ENCODE results near the gene SUCLG1. TPM values are rescaled to one million over a fixed set of nuclear protein-coding genes. Genes with fewer than 3 reads are reported as not detected.

SUCLG1 gene
- total RNA-seq, 1 experiment from 2014 or later, result 59.8 TPM

DNA sequence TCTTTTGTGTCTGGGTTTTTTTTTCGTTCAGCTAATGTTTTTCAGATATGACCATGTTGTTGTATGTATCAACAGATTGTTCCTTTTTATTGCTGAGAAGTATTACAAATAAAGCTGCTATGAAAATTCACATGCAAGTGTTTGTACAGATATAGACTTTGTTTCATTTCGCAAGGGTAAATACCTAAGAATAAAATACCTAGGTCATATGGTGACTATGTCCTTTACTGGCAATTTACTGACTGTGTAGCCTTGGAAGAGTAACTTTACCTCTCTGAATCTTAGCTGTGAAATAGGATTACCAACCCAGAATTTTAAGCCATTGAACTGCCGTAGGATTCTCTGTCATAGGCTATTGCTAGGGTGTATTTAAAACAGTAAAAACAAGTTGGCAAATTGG lies 38.2 kb upstream of the SUCLG1 start:
- H3K9me3 ChIP-seq (ENCODE audit: control insufficient read depth, insufficient read depth, low read depth, low read length), result no peaks in the 10 kb centered on the region
- TF ChIP-seq CTCF (IDR thresholded peaks at IDR 0.05), result no peak
- no peak for TF ChIP-seq TCF7L2 (IDR thresholded peaks at IDR 0.05; ENCODE audit: low read depth, low read length)
- no peak for TF ChIP-seq POLR2AphosphoS5 (IDR thresholded peaks at IDR 0.05; ENCODE audit: low read depth, low read length)
- CTCF ChIA-PET, result no interaction called here
- no peaks in the 10 kb centered on the region; the same call in 1 of the 2 replicates for H3K27me3 ChIP-seq (ENCODE audit: control insufficient read depth, insufficient read depth, low read length)
- ATAC-seq (no peak), DNase-seq (ENCODE audit: low read depth, low spot score) (no peak)
- H3K27ac ChIP-seq (ENCODE audit: low read length), result no peak overlapping the region
- in situ Hi-C loops (cut with HindIII; ENCODE audit: low pct_unique_long_range_greater_than_20kb, low sequenced_read_pairs), result no loop called here
- intact Hi-C loops (cut with micrococcal nuclease; ENCODE audit: unreplicated experiment), result loop anchor here (5.0 kb wide), 3 partner anchors 370 to 430 kb away; partner anchors contain the start of gene TRABD2A
- POLR2A ChIA-PET, result no interaction called here
- H3K4me3 ChIP-seq (ENCODE audit: low read depth in 2 of 2, low read length in 2 of 2), result no peak overlapping the region
- BruUV-seq (replicated peaks), result no TSS peak
- H3K36me3 ChIP-seq (ENCODE audit: control insufficient read depth, insufficient read depth, low read length), result no peaks in the 10 kb centered on the region
- H3K4me1 ChIP-seq (ENCODE audit: control insufficient read depth, insufficient read depth, low read length), result no peaks in the 10 kb centered on the region

DNA sequence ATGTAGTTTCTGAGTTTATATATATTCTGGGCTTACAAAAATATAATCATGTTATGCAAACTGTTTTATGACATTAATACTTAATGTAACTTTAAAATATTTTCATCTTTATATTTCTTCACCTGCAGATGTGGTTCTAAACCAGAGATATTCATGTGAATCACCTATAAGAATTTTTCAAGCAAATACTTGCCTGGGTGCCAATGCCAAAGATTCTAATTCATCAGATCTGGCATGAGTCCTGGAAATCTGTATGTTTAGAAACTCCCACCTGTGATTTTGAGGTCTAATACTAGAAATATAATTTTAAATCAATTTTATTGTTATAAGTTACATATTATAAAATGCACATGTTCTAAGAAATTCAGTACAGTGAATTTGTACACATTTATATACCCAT lies 37.3 kb upstream of the SUCLG1 start:
- DNase-seq (ENCODE audit: low read depth, low spot score) (no peak), ATAC-seq (no peak)
- in situ Hi-C loops (cut with HindIII; ENCODE audit: low pct_unique_long_range_greater_than_20kb, low sequenced_read_pairs) (no loop called here), intact Hi-C loops (cut with micrococcal nuclease; ENCODE audit: unreplicated experiment) (loop anchor here (1.0 to 5.0 kb wide), 4 partner anchors 135 to 431 kb away; partner anchors contain the start of gene TRABD2A)
- no peak overlapping the region for H3K27ac ChIP-seq (ENCODE audit: low read length)
- TF ChIP-seq SIN3A (IDR thresholded peaks at IDR 0.05; ENCODE audit: borderline replicate concordance, insufficient read depth, low read depth, low read length) (no peak), CTCF (IDR thresholded peaks at IDR 0.05) (no peak), TCF7L2 (IDR thresholded peaks at IDR 0.05; ENCODE audit: low read depth, low read length) (no peak), POLR2AphosphoS5 (IDR thresholded peaks at IDR 0.05; ENCODE audit: low read depth, low read length) (no peak)
- TF ChIP-seq, protein P1, sequence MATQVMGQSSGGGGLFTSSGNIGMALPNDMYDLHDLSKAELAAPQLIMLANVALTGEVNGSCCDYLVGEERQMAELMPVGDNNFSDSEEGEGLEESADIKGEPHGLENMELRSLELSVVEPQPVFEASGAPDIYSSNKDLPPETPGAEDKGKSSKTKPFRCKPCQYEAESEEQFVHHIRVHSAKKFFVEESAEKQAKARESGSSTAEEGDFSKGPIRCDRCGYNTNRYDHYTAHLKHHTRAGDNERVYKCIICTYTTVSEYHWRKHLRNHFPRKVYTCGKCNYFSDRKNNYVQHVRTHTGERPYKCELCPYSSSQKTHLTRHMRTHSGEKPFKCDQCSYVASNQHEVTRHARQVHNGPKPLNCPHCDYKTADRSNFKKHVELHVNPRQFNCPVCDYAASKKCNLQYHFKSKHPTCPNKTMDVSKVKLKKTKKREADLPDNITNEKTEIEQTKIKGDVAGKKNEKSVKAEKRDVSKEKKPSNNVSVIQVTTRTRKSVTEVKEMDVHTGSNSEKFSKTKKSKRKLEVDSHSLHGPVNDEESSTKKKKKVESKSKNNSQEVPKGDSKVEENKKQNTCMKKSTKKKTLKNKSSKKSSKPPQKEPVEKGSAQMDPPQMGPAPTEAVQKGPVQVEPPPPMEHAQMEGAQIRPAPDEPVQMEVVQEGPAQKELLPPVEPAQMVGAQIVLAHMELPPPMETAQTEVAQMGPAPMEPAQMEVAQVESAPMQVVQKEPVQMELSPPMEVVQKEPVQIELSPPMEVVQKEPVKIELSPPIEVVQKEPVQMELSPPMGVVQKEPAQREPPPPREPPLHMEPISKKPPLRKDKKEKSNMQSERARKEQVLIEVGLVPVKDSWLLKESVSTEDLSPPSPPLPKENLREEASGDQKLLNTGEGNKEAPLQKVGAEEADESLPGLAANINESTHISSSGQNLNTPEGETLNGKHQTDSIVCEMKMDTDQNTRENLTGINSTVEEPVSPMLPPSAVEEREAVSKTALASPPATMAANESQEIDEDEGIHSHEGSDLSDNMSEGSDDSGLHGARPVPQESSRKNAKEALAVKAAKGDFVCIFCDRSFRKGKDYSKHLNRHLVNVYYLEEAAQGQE (IDR thresholded peaks at IDR 0.05; ENCODE audit: insufficient read depth in 1 of 2, low read depth in 2 of 2, low read length in 1 of 2), result no peak
- H3K4me1 ChIP-seq (ENCODE audit: control insufficient read depth, insufficient read depth, low read length), result no peaks in the 10 kb centered on the region
- BruUV-seq (replicated peaks), result no TSS peak
- no peaks in the 10 kb centered on the region; the same call in 1 of the 2 replicates for H3K27me3 ChIP-seq (ENCODE audit: control insufficient read depth, insufficient read depth, low read length)
- no peak overlapping the region for H3K4me3 ChIP-seq (ENCODE audit: low read depth in 2 of 2, low read length in 2 of 2)
- POLR2A ChIA-PET, result no interaction called here
- CTCF ChIA-PET, result no interaction called here
- no peaks in the 10 kb centered on the region for H3K36me3 ChIP-seq (ENCODE audit: control insufficient read depth, insufficient read depth, low read length)
- no peaks in the 10 kb centered on the region for H3K9me3 ChIP-seq (ENCODE audit: control insufficient read depth, insufficient read depth, low read depth, low read length)
